HG03571 (cell line): ENCODE data around the gene SNX11.
"Not testable (repeated sequence)": the region's sequence is repeated elsewhere in the genome, so short reads cannot be mapped to it uniquely, and the experiment has no call there.

Experiments
- ATAC-seq: cut with Tn5 transposase; IDR thresholded peaks from one replicate; pipeline ENCODE4 v1.9.1; 2021; ENCODE audit not compliant: unreplicated experiment

Gene SNX11, protein sequence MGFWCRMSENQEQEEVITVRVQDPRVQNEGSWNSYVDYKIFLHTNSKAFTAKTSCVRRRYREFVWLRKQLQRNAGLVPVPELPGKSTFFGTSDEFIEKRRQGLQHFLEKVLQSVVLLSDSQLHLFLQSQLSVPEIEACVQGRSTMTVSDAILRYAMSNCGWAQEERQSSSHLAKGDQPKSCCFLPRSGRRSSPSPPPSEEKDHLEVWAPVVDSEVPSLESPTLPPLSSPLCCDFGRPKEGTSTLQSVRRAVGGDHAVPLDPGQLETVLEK

DNA sequence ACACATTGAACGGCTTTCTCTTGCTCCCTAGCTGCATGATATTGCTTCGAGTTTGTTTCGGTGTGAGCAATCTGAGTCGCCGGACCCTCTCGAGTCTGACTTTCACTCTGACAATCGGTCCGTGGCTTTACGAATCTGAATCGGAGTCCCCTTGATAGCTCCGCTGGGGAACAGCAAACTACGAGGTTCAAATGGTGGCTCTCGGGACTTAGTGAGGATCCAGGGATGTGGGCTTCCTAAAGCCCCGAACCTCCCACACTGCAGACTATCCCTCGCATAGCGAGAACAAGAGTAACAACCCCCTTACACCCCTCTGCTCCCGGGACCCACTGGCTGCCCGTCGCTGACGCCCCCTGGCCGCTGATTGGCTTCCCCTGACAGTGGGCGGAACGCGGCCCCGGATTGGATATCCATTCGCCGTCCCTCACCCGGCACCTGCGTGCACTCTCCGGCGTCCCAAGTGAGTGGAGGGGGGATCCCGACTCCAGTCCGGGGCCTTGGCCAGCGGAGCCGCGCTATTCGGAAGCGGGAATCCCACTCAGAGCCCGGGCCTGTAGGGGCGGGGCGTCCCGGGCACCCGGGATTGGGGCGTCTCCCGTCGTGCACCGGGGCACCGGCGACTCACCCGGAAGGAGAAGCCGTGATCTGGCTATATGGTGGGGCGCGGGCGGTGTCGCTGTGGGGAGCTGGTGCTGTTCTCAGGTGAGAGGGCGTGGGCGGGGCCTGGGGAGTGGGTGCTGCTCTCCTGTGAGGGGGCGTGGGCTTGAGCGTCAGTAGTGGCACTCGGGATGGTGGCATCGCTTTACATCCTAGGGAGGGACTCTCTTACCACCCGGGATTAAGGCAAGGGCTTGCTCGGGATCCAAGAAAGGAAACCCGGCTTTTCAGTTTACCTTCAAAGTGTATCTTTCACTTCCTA lies at the start of gene SNX11:
Gene SNX11 (plus strand): TSS at position 630 of the 919 bp plus-strand sequence. CDS start 4,278 bp downstream, outside the sequence.
- ATAC-seq, result peak; percentile 73

DNA sequence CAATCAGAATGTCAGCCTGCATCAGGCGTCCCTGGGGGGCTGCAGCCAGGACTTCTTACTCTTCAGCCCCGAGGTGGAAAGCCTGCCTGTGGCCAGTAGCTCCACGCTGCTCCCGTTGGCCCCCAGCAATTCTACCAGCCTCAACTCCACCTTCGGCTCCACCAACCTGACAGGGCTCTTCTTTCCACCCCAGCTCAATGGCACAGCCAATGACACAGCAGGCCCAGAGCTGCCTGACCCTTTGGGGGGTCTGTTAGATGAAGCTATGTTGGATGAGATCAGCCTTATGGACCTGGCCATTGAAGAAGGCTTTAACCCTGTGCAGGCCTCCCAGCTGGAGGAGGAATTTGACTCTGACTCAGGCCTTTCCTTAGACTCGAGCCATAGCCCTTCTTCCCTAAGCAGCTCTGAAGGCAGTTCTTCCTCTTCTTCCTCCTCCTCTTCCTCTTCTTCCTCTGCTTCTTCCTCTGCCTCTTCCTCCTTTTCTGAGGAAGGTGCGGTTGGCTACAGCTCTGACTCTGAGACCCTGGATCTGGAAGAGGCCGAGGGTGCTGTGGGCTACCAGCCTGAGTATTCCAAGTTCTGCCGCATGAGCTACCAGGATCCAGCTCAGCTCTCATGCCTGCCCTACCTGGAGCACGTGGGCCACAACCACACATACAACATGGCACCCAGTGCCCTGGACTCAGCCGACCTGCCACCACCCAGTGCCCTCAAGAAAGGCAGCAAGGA lies 49.0 kb upstream of the SNX11 start:
- ATAC-seq, result no peak

DNA sequence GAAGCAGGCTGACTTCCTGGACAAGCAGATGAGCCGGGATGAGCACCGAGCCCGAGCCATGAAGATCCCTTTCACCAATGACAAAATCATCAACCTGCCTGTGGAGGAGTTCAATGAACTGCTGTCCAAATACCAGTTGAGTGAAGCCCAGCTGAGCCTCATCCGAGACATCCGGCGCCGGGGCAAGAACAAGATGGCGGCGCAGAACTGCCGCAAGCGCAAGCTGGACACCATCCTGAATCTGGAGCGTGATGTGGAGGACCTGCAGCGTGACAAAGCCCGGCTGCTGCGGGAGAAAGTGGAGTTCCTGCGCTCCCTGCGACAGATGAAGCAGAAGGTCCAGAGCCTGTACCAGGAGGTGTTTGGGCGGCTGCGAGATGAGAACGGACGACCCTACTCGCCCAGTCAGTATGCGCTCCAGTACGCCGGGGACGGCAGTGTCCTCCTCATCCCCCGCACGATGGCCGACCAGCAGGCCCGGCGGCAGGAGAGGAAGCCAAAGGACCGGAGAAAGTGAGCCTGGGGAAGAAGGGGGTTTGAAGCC lies 48.4 kb upstream of the SNX11 start:
- no peak for ATAC-seq

DNA sequence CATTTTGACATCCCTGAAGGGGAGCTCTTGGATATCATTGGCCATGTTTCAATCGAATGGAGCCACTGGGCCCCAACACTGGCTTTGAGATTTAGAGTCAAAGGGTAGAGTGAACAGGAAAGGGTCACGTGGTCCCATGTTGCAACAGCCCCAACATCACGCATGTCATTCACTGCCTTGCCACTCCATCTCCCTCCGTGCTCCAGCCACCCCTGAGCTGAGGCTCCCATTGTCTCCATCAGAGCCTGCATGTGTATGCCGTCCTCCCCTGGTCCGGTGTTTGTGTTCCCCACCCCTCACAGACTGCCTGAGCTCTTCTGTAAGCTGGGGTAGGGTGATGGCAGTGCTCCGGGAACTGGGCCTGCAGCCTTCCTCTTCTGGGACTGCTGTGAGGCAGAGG lies 47.3 kb upstream of the SNX11 start:
- no peak for ATAC-seq

DNA sequence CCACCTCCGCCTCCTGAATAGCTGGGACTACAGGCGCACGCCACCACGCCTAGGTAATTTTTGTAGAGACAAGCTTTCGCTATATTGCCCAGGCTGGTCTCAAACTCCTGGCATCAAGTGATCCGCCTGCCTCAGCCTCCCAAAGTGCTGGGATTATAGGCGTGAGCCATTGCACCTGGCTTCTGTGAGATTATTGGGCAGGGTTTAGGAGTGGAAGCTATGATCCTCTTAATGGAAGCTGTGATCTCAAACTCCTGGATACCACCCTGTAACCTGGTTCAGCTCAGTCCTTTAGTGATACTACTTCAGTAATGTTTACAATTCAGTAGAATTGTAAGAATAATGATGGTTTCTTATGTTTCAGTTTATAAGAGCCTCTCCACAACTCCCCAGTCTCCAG lies 45.3 kb upstream of the SNX11 start:
- ATAC-seq, result no peak

DNA sequence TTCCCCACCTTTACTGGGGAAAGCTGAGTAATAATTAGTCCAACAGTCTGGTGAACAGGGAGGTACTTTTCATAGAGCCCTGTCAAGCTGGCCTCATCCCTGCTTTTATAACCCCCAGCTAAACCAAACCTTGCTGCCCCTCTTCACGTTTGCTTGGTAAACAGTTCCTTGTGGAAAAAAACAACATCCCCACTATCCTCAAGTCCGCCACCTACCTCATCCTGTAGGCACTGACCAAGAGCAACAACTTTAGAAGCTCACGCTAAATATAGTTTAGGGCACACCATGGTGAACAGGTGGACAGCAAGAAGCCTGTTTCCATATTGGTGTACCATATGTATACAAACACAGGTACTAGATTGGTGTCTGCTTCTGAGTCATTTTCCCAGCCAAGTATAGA lies 42.9 kb upstream of the SNX11 start:
- ATAC-seq, result no peak

DNA sequence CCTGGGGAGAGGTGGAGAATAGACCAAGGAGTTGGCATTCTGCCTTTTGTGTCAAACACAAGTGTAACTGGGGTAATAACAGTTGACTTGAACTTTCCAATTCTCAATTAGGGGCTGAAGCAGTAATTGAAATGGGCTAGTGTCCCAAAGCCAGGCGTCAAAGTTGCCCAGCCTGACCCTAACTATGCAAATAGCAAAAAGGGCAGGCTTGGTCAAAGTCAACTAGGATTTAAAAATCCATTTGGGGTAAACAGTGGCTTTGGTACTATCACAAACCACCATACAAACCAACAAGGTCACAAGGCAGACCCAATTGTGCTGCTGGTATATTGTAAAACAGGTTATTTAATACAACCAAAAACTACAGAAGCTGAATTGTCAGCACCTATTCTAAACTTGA lies 41.4 kb upstream of the SNX11 start:
- ATAC-seq, result no peak

DNA sequence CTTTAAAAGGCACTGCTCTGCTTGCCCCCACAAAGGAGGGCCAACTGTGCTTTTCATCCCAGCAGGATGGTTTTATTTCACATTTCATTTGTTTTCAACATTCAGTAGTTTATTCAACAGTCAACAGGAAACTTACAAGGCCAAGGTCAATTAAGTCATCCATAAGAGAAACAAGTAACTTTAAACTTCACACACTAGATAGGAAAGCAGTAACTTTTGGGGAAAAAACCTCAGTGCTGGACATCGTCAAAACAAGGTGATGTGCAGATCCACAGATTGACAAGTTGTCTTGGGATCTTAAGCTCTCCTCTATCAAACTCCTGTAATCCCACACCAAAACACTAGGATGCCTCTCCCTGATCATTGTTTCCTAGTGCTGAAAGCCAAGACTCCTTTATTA lies 40.9 kb upstream of the SNX11 start:
- no peak for ATAC-seq

DNA sequence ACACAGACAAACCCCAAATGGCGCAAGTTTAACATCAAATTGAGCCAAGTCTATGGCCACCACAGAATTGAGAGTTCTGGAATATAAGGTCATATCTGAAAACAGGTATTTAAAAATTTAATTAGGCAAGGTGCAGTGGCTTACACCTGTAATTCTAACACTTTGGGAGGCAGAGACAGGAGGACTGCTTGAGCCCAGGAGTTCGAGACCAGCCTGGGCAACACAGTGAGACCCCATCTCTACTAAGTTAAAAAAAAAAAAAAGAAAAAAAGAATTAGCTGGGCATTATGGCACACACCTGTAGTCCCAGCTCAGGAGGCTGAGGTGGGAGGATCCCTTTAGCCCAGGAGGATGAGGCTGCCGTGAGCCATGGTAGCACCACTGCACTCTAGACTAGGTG lies 40.3 kb upstream of the SNX11 start:
- ATAC-seq, result no peak

DNA sequence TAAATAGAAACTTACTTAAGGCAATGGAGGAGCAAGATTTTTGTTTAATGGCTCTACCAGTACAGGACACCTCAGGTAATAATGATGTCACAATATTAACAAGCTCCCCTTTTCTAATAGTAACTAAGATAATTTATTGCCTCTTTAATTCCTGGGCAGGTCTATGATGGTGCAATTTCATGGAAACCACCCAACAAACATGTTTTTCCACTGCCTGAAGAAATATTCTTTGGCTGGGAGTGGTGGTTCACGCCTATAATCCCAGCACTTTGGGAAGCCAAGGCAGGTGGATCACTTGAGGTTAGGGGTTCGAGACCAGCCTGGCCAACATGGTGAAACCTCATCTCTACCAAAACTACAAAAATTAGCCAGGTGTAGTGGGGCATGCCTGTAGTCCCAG lies 39.8 kb upstream of the SNX11 start:
- ATAC-seq, result not testable (repeated sequence)

DNA sequence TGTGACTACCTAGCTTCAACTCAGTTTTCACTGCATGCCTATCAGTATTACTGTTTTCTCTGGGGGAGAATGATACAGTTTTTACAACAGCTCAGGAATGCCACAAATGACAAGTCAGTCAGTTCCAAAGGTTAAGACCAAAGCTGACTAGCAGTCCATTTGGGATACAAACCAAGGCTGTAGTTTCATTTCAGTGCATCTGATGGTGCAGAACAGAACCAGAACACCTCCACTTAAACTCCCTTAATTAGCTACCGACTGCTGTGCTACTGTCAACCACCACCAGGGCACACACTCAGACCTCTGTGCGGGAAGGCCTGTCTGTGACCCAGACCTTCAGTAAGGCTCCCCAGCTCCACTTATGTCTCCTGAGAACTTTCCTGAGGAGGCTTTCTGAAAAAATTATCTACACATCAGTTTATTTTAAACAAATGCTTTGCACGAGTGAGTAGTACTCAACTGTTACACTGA lies 39.0 kb upstream of the SNX11 start:
- ATAC-seq, result no peak

DNA sequence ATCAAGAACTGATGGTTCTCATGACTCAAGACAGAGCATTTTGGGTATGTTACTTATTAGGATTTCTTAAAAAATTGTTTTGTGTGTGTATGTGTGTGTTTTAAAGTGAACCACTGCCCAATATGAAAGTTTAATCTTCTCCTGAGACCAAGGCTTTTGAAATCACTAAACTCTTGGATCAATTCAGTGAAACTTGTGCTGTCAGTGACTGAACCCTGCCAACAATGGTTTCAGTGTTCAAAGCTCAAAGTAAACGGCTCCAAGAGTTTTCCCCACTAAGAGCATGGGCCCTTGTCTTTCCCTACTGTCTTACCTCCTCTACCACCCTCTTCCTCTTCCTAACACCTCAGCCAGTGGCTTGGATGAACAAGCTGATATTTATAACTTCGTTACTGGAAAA lies 37.4 kb upstream of the SNX11 start:
- no peak for ATAC-seq

DNA sequence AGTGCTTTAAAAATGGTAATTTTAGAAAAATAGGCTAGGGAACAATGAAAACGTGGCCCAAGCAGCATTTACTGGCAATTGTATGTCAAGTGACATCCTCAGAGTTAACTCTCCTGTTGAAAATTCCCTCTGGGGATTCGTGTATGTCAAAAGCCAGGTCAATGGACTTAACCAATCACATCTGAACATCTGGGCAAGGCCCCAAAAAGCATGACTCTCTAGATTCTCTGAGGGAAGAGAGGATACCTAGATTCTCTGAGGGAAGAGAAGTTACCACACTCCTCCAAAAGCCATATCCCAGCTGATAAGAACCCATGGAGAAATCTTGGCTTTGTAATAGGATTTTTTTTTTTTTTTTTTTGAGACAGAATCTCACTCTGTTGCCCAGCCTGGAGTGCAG lies 35.9 kb upstream of the SNX11 start:
- ATAC-seq, result no peak

DNA sequence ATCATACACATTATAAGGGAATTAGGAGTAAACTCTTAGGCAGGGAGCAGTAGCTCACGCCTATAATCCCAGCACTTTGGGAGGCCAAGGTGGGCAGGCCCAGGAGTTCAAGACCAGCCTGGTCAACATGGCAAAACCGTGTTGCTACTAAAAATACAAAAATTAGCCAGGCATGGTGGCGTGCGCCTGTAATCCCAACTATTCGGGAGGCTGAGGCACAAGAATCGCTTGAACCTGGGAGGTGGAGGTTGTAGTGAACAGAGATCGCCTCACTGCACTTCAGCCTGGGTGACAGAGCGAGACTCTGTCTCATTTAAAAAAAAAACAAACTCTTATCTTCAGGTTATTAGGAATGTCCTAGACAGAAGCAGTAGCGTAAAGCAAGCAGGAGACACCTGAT lies 34.8 kb upstream of the SNX11 start:
- ATAC-seq, result not testable (repeated sequence)

DNA sequence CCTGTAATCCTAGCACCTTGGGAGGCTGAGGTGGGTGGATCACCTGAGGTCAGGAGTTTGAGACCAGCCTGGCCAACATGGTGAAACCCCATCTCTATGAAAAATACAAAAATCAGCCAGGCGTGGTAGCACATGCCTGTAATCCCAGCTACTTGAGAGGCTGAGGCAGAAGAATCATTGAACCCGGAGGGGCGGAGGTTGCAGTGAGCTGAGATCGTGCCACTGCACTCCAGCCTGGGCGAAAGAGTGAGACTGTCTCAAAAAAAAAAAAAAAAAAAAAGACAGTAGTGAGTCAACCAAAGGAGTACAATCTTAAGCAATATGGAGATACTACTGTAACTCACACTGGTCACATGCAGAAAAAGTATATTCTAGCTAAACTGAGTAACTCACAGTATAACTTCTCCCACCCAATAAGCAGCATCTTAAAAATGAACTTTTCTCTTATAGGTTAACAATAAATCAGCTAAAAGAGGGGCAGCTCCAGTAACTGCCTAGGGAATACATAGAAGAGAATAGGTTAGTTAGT lies 33.9 kb upstream of the SNX11 start:
- ATAC-seq, result not testable (repeated sequence)

DNA sequence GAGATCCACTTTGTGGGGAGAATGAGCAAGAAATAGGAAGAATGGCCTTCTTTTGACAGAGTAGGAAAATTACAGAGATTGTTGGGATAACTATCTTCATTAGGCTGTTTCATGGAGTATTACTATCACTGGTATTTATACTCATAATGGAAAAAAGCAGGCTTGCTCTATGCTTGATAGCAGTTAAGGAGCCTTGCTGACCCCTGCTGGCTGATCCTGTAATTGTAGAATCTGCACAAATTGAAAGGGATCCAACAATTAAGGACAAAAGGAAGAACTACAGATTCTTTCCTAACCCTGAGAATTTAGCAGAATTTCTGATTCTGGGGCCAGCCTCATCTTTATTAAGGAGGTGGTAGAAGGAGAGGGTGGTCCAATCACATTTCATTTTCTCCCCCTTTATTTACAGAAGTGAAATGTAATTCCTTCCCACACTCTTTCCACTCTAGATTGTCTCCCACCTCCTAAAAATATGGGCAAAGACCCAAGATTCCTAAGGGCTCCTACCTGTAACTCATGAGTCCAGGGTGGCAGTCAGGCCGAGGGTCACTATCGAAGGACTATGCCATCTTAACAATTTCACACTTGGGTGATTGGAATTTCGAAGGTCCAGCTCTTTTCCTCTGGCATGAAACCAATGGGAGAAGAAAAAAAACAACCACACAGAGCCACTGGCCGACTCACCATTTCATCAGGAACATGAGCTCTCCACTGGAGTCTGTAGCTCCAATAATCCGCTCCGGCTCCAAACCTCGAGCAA lies 33.1 kb upstream of the SNX11 start:
- no peak for ATAC-seq

DNA sequence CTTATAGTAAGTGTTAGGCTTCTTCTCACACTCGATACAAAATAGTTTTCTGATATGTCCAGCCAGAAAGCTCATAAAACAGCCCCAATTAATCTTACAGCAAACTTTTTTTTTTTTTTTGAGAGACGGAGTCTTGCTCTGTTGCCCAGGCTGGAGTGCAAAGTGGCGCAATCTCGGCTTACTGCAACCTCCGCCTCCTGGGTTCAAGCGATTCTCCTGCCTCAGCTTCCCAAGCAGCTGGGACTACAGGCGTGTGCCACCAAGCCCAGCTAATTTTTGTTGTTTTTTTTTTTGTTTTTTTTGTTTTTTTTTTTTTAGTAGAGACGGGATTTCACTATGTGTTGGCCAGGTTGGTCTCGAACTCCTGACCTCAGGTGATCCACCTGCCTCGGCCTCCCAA lies 30.4 kb upstream of the SNX11 start:
- ATAC-seq, result not testable (repeated sequence)

DNA sequence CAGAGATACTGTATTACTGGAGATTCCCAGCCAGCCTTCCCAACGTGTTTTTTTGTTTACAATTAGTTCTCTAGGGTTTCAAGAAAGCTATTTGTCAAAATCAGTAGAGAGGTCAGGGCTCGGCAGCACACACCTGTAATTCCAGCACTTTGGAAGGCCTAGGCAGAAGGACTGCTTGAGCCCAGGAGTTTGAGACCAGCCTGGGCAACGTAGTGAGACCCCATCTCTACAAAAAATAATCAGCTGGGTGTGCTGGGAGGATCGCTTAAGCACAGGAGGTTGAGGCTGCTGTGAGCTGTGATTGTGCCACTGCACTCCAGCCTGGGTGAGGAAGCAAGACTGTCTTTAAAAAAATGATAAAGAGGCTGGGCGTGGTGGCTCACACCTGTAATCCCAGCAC lies 25.7 kb upstream of the SNX11 start:
- no peak for ATAC-seq

DNA sequence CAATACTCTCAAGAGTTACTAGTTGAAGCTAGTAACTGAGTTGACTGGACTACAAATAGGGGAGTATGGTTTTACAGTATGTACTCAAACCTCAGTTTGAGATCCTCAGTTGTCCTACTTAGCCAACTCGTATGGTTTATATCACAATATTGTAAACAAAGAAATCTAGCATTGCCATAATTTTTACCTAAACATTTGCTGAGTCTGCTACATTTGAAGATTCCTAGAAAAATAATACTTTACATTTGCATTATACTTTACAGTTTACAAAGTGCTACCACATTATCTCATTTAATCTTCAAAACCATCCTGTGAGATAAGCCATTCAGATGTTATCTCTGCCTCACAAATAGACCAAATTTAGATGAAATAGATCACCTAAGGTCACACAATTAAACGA lies 22.6 kb upstream of the SNX11 start:
- ATAC-seq, result no peak

DNA sequence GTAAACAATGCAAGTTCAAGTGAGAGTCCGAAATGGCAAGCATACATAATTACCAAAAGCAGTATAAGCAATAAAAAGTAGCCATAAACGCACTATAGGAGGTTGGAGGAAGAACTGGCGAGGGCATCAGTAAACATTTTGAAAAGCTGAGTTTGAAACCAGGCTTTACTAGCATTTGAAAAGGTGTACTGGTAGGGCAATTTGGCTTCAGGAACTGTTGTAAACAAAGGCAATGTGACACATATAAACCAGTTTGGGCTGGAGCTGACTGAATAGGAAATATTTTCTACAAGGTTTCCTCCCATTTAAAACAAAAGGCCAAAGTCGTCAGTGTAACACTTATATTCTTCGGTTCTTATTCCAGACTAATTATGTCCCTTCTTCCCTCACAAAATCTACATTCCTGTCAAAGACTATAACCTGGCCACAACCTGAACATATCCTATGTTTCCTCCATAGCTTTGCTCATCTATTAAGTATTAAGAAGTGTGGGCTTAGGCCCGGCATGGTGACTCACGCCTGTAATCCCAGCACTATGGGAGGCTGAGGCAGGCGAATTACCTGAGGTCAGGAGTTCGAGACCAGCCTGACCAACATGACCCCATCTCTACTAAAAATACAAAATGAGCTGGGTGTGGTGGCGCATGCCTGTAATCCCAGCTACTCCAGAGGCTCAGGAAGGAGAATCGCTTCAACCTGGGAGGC lies 14.1 kb upstream of the SNX11 start:
- ATAC-seq, result no peak
